Liver (tissue), 9 donors: Measurements from ENCODE around the gene RPTN. TPM values are rescaled to one million over a fixed set of nuclear protein-coding genes. Genes with fewer than 3 reads are reported as not detected.

Source experiments
- DNase-seq: peaks from one replicate; pipeline ENCODE4 v3.0.0-alpha.2; 2017; ENCODE audit warnings: low spot score
- H3K27ac ChIP-seq, 2 donors: one replicate each; pipeline ENCODE4 v1.7.0; 2013; ENCODE audit warnings: inconsistent platforms in 2 of 2, low read length in 2 of 2, control low read depth in 1 of 2, low read depth in 1 of 2, mild to moderate bottlenecking in 1 of 2
- H3K27me3 ChIP-seq, 4 donors: one replicate each; pipeline versions ENCODE4 v1.6.1 to v1.7.0; 2013; ENCODE audit warnings: low read length in 3 of 4, inconsistent platforms in 1 of 4, mild to moderate bottlenecking in 1 of 4, moderate library complexity in 1 of 4; ENCODE audit not compliant: control insufficient read depth in 4 of 4, insufficient read depth in 4 of 4
- H3K36me3 ChIP-seq, 4 donors: one replicate each; pipeline versions ENCODE4 v1.6.1 to v1.7.0; 2013; ENCODE audit warnings: low read length in 3 of 4, mild to moderate bottlenecking in 3 of 4, low read depth in 1 of 4, moderate library complexity in 1 of 4; ENCODE audit not compliant: control insufficient read depth in 4 of 4, insufficient read depth in 3 of 4
- H3K4me1 ChIP-seq, 4 donors: one replicate each; pipeline versions ENCODE4 v1.6.1 to v1.7.0; 2013; ENCODE audit warnings: low read length in 3 of 4, mild to moderate bottlenecking in 3 of 4, moderate library complexity in 1 of 4; ENCODE audit not compliant: control insufficient read depth in 4 of 4, insufficient read depth in 4 of 4
- H3K4me3 ChIP-seq, 3 donors: one replicate each; pipeline versions ENCODE4 v1.6.1 to v1.7.0; 2013; ENCODE audit warnings: low read length in 3 of 3, control low read depth in 1 of 3, low read depth in 1 of 3, mild to moderate bottlenecking in 1 of 3
- H3K9ac ChIP-seq, 2 donors: one replicate each; pipeline ENCODE4 v1.7.0; 2013; ENCODE audit warnings: low read length in 2 of 2, mild to moderate bottlenecking in 2 of 2, moderate library complexity in 2 of 2, control low read depth in 1 of 2, low read depth in 1 of 2
- H3K9me3 ChIP-seq, 4 donors: one replicate each; pipeline versions ENCODE4 v1.6.1 to v1.7.0; 2013; ENCODE audit warnings: low read length in 3 of 4; ENCODE audit not compliant: control insufficient read depth in 4 of 4
- ATF3 ChIP-seq: IDR thresholded peaks from 2 replicates; pipeline ENCODE4 v1.6.1; 2016; ENCODE audit warnings: antibody characterized with exemption
- EGR1 ChIP-seq, 2 donors: IDR thresholded peaks; 2 replicates each; pipeline ENCODE4 v1.6.1; 2016 to 2018; ENCODE audit warnings: antibody characterized with exemption in 2 of 2, low read depth in 2 of 2
- FOXA1 ChIP-seq: IDR thresholded peaks from 2 replicates; pipeline ENCODE4 v1.6.1; 2016; ENCODE audit warnings: antibody characterized with exemption
- FOXA2 ChIP-seq: IDR thresholded peaks from 2 replicates; pipeline ENCODE4 v1.6.1; 2016; ENCODE audit warnings: antibody characterized with exemption
- GABPA ChIP-seq, 2 donors: IDR thresholded peaks in 1 of 2; conservative IDR thresholded peaks in 1 of 2; 2 replicates each; pipeline ENCODE4 v1.6.1; 2016; ENCODE audit warnings: antibody characterized with exemption in 2 of 2, mild to moderate bottlenecking in 1 of 2, moderate library complexity in 1 of 2
- HNF4A ChIP-seq, 2 donors: conservative IDR thresholded peaks; 2 replicates each; pipeline ENCODE4 v1.6.1; 2016; ENCODE audit warnings: antibody characterized with exemption in 2 of 2, mild to moderate bottlenecking in 2 of 2
- HNF4G ChIP-seq: IDR thresholded peaks from 2 replicates; pipeline ENCODE4 v1.6.1; 2016; ENCODE audit warnings: antibody characterized with exemption
- MAX ChIP-seq: IDR thresholded peaks from 2 replicates; pipeline ENCODE4 v1.6.1; 2016; ENCODE audit warnings: antibody characterized with exemption
- NR2F2 ChIP-seq: IDR thresholded peaks from 2 replicates; pipeline ENCODE4 v1.6.1; 2016; ENCODE audit warnings: antibody characterized with exemption
- RAD21 ChIP-seq, 2 donors: IDR thresholded peaks; 2 replicates each; pipeline ENCODE4 v1.6.1; 2016; ENCODE audit warnings: antibody characterized with exemption in 2 of 2, mild to moderate bottlenecking in 2 of 2
- SP1 ChIP-seq: IDR thresholded peaks from 2 replicates; pipeline ENCODE4 v1.6.1; 2018; ENCODE audit warnings: antibody characterized with exemption, mild to moderate bottlenecking
- TAF1 ChIP-seq: conservative IDR thresholded peaks from 2 replicates; pipeline ENCODE4 v1.6.1; 2016; ENCODE audit warnings: antibody characterized with exemption, mild to moderate bottlenecking
- YY1 ChIP-seq: IDR thresholded peaks from 2 replicates; pipeline ENCODE4 v1.6.1; 2016; ENCODE audit warnings: antibody characterized with exemption, mild to moderate bottlenecking
- WGBS: extraction: QIAGEN DNeasy Blood & Tissue Kit; methylation state at CpG from one replicate; pipeline ENCODE4 v1.1.7; 2013; 5-methylcytosine and 5-hydroxymethylcytosine counted together
- polyA plus RNA-seq, 2 donors: library from polyadenylated mRNA; stranded (reverse) in 1 of 2; unstranded in 1 of 2; fragments of 200-250 nt in 1 of 2; fragments of >200 nt in 1 of 2; fragmentation: Nextera tagmentation in 1 of 2; extraction: Ambion mirVana in 1 of 2; gene quantifications; one replicate each; pipeline versions ENCODE4 v1.2.1 to v1.2.3, GENCODE V29; 2013 to 2015
- total RNA-seq, 2 donors: library from RNA; depleted of rRNA; stranded (reverse); fragments of >200 nt; gene quantifications; one replicate each; pipeline ENCODE4 v1.2.3, GENCODE V29; 2014
- TF ChIP-seq, protein P1 (sequence below): IDR thresholded peaks from 2 replicates; pipeline ENCODE4 v1.6.1; 2016; ENCODE audit warnings: antibody characterized with exemption
- donor health status: healthy.
- donor health status: healthy.
- donor health status: healthy.
- donor health status: healthy.
- donor health status: healthy.

RPTN gene
- total and polyA plus RNA-seq, 4 donors: not detected

DNA sequence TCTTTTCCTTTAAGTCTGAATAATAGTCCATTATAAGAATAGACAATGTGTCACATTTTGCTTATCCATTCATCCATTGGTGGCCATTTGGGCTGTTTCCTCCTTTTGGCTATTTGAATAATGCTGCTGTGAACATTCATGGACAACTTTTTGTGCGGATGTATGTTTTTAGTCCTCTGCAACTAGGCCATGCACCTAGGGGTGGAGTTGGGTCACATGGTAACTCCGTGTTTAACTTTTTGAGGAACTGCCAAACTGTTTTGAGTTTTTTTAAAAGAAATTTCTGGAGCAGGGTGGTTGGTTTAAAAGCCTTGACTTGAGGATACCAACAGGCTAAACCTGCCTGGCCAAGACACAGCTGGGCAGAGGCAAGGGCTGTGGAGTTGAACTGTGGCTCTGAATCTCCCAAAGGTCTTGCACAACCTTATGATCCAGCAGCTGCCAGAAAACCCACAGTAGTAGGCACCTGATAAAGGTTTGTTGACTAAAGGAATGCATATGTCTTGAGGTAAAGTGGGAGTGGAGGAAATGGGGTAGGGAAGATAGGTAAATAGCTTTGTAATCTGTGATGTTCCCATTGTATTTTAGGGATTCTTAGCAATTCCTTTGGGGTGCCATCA lies 5.6 kb upstream of the RPTN start:
- Histone ChIP-seq H3K36me3 (no peaks in the 10 kb centered on the region), H3K27ac (no peak overlapping the region), H3K27me3 (peaks cover 0 to 3% (median 0%) of the 10 kb centered on the region in 4 donors), H3K9ac (no peak overlapping the region), H3K9me3 (no peaks in the 10 kb centered on the region), H3K4me1 (no peaks in the 10 kb centered on the region), H3K4me3 (no peak overlapping the region)
- TF ChIP-seq FOXA2: no peak
- TF ChIP-seq EGR1 (IDR thresholded peaks at IDR 0.05; ENCODE audit: low read depth in 2 of 2): no peak
- no peak for TF ChIP-seq TAF1
- TF ChIP-seq HNF4A (conservative IDR thresholded peaks at IDR 0.05): no peak
- TF ChIP-seq RAD21 (IDR thresholded peaks at IDR 0.05): no peak
- TF ChIP-seq, protein P1, sequence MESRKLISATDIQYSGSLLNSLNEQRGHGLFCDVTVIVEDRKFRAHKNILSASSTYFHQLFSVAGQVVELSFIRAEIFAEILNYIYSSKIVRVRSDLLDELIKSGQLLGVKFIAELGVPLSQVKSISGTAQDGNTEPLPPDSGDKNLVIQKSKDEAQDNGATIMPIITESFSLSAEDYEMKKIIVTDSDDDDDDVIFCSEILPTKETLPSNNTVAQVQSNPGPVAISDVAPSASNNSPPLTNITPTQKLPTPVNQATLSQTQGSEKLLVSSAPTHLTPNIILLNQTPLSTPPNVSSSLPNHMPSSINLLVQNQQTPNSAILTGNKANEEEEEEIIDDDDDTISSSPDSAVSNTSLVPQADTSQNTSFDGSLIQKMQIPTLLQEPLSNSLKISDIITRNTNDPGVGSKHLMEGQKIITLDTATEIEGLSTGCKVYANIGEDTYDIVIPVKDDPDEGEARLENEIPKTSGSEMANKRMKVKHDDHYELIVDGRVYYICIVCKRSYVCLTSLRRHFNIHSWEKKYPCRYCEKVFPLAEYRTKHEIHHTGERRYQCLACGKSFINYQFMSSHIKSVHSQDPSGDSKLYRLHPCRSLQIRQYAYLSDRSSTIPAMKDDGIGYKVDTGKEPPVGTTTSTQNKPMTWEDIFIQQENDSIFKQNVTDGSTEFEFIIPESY: no peak
- no peak for TF ChIP-seq SP1
- 77% methylated on average over 2 of the region's 2 CpGs for WGBS
- no peak for DNase-seq

GRCh38 chr1:152162792-152163463 lies 3.9 kb upstream of the RPTN start:
- Histone ChIP-seq H3K36me3 (no peaks in the 10 kb centered on the region), H3K9me3 (no peaks in the 10 kb centered on the region), H3K9ac (no peak overlapping the region), H3K4me3 (no peak overlapping the region), H3K27ac (no peak overlapping the region), H3K27me3 (peaks cover 0 to 3% (median 0%) of the 10 kb centered on the region in 4 donors), H3K4me1 (no peaks in the 10 kb centered on the region)
- no peak for DNase-seq
- WGBS: 23% methylated on average over 1 of the region's 1 CpG
- TF ChIP-seq EGR1 (IDR thresholded peaks at IDR 0.05; ENCODE audit: low read depth in 2 of 2): no peak
- no peak for TF ChIP-seq ATF3
- no peak for TF ChIP-seq SP1
- no peak for TF ChIP-seq FOXA1
- no peak for TF ChIP-seq GABPA (IDR thresholded peaks at IDR 0.05 in 1 of 2, conservative IDR thresholded peaks at IDR 0.05 in 1 of 2)
- TF ChIP-seq MAX: no peak
- TF ChIP-seq HNF4G: no peak
- TF ChIP-seq, protein P1: no peak

DNA sequence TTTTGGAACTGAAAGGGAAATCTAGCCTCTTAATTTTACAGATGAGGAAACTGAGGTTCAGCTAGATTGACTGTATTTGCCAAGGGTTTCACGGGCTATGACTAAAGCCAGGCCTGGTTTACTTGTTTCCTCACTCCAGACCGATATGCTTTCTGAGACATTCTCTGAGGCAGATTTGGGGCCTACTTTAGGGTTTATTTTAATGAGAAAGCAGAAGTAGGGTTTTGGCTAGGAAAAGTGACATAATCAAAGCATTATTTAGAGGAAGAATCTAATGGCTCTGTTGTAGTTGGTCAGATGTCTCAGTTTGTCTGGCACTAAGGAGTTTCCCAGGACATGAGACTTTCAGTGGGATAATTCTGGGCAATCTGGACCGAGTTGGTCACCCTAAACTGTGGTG lies 1.5 kb upstream of the RPTN start:
- no peaks in the 10 kb centered on the region for H3K36me3 ChIP-seq
- 72% methylated on average over 3 of the region's 3 CpGs for WGBS
- H3K27ac ChIP-seq: no peak overlapping the region
- no peak overlapping the region for H3K4me3 ChIP-seq
- H3K4me1 ChIP-seq: no peaks in the 10 kb centered on the region
- peaks cover 0 to 2% (median 0%) of the 10 kb centered on the region in 4 donors for H3K27me3 ChIP-seq
- DNase-seq: no peak
- H3K9ac ChIP-seq: no peak overlapping the region
- no peaks in the 10 kb centered on the region for H3K9me3 ChIP-seq
- TF ChIP-seq GABPA (IDR thresholded peaks at IDR 0.05 in 1 of 2, conservative IDR thresholded peaks at IDR 0.05 in 1 of 2) (no peak), FOXA1 (no peak), EGR1 (IDR thresholded peaks at IDR 0.05; ENCODE audit: low read depth in 2 of 2) (no peak), FOXA2 (no peak), MAX (no peak), HNF4G (no peak), YY1 (no peak), SP1 (no peak), HNF4A (conservative IDR thresholded peaks at IDR 0.05) (no peak), NR2F2 (no peak)
- TF ChIP-seq, protein P1: no peak
